IMR-90 (cell line): ENCODE data around the gene ITGA3. TPM values are rescaled to one million over a fixed set of nuclear protein-coding genes. Genes with fewer than 3 reads are reported as not detected.
A peak's percentile ranks its signal among the peaks of the same experiment; 100 is the strongest.

Experiments used
- ATAC-seq: fragments of 200-7000 bp; cut with Tn5 transposase; 2 replicates; pipeline ENCODE4 v1.9.1; 2020; ENCODE audit warnings: low read depth, mild to moderate bottlenecking, moderate library complexity
- BruUV-seq: library from RNA; stranded (reverse); fragments of 400-500 nt; replicated peaks from 2 replicates; lab custom pipeline; 2021; lab: Mats Ljungman, UMichigan
- CTCF ChIA-PET: fragments of 300-600 bp; formaldehyde crosslinking; extraction: SDS; loops from one replicate; lab custom pipeline; 2021; ENCODE audit warnings: antibody characterized with exemption; lab: Yijun Ruan, JAX
- POLR2A ChIA-PET: fragments of 300-600 bp; sonication (Branson Sonifier 250); formaldehyde crosslinking; loops from one replicate; lab custom pipeline; 2022; ENCODE audit warnings: antibody characterized with exemption; ENCODE audit not compliant: unreplicated experiment; lab: Charles Lee
- DNase-seq: peaks from one replicate; pipeline ENCODE4 v3.0.0; 2013
- H2AFZ ChIP-seq: replicated peaks from 2 replicates; pipeline ENCODE3; 2013; ENCODE audit warnings: low read length, mild to moderate bottlenecking; ENCODE audit not compliant: poor library complexity
- H2AK5ac ChIP-seq: 2 replicates; pipeline ENCODE4 v1.6.1; 2013; ENCODE audit warnings: low read depth, low read length, inconsistent platforms
- H2AK9ac ChIP-seq: replicated peaks from 2 replicates; pipeline ENCODE3; 2013; ENCODE audit warnings: mild to moderate bottlenecking, low read depth, low read length, moderate library complexity; ENCODE audit not compliant: poor library complexity
- H2BK120ac ChIP-seq: 2 replicates; pipeline ENCODE4 v1.6.1; 2013; ENCODE audit warnings: low read depth, low read length, inconsistent platforms
- H2BK15ac ChIP-seq: 3 replicates; pipeline ENCODE4 v1.6.1; 2013; ENCODE audit warnings: low read depth, low read length, inconsistent platforms
- H2BK20ac ChIP-seq: 2 replicates; pipeline ENCODE4 v1.6.1; 2013; ENCODE audit warnings: low read depth, mild to moderate bottlenecking, inconsistent platforms, low read length, moderate library complexity
- H2BK5ac ChIP-seq: 2 replicates; pipeline ENCODE4 v1.6.1; 2013; ENCODE audit warnings: mild to moderate bottlenecking, low read depth, low read length, inconsistent platforms; ENCODE audit not compliant: poor library complexity, severe bottlenecking
- H3K14ac ChIP-seq: replicated peaks from 2 replicates; pipeline ENCODE4 v1.6.1; 2013; ENCODE audit warnings: low read depth, low read length, inconsistent platforms
- H3K18ac ChIP-seq: 2 replicates; pipeline ENCODE4 v1.6.1; 2013; ENCODE audit warnings: low read depth, low read length, control low read depth
- H3K23ac ChIP-seq: 2 replicates; pipeline ENCODE4 v1.6.1; 2013; ENCODE audit warnings: low read depth, low read length, inconsistent platforms
- H3K27ac ChIP-seq: 2 replicates; pipeline ENCODE4 v1.5.1; 2013; ENCODE audit warnings: mild to moderate bottlenecking, control low read depth, low read length; ENCODE audit not compliant: insufficient read depth
- H3K27me3 ChIP-seq: 2 replicates; pipeline ENCODE4 v1.6.1; 2013; ENCODE audit warnings: low read length; ENCODE audit not compliant: control insufficient read depth, insufficient read depth
- H3K36me3 ChIP-seq: 2 replicates; pipeline ENCODE4 v1.6.1; 2013; ENCODE audit warnings: low read length, mixed read lengths; ENCODE audit not compliant: control insufficient read depth, insufficient read depth
- H3K4ac ChIP-seq: 2 replicates; pipeline ENCODE4 v1.6.1; 2013; ENCODE audit warnings: low read depth, low read length, inconsistent platforms
- H3K4me1 ChIP-seq: 2 replicates; pipeline ENCODE4 v1.6.1; 2013; ENCODE audit warnings: low read length, mixed read lengths; ENCODE audit not compliant: control insufficient read depth, insufficient read depth
- H3K4me2 ChIP-seq: 2 replicates; pipeline ENCODE4 v1.6.1; 2013; ENCODE audit warnings: low read depth, mild to moderate bottlenecking, control low read depth, low read length, moderate library complexity
- H3K4me3 ChIP-seq: 2 replicates; pipeline ENCODE4 v1.5.1; 2013; ENCODE audit warnings: low read depth, mild to moderate bottlenecking, control low read depth, low read length, moderate library complexity; ENCODE audit not compliant: insufficient read depth
- H3K56ac ChIP-seq: 2 replicates; pipeline ENCODE4 v1.6.1; 2013; ENCODE audit warnings: low read length, inconsistent platforms; ENCODE audit not compliant: insufficient read depth; ENCODE audit errors: extremely low read depth
- H3K79me1 ChIP-seq, 2 experiments: 2 replicates each; pipeline ENCODE4 v1.6.1; 2013; ENCODE audit warnings: low read length in 2 of 2, inconsistent platforms in 1 of 2, low read depth in 1 of 2
- H3K9ac ChIP-seq: 2 replicates; pipeline ENCODE4 v1.6.1; 2013; ENCODE audit warnings: low read depth, low read length, control low read depth
- H3K9me1 ChIP-seq: 2 replicates; pipeline ENCODE4 v1.6.1; 2013; ENCODE audit warnings: low read length, inconsistent platforms; ENCODE audit not compliant: insufficient read depth
- H3K9me3 ChIP-seq: 2 replicates; pipeline ENCODE4 v1.6.1; 2013; ENCODE audit warnings: low read length; ENCODE audit not compliant: control insufficient read depth, insufficient read depth
- H4K20me1 ChIP-seq: 2 replicates; pipeline ENCODE4 v1.6.1; 2013; ENCODE audit warnings: low read length, inconsistent platforms; ENCODE audit not compliant: insufficient read depth
- H4K5ac ChIP-seq: 2 replicates; pipeline ENCODE4 v1.6.1; 2013; ENCODE audit warnings: mild to moderate bottlenecking, low read depth, low read length, control low read depth
- H4K8ac ChIP-seq, 2 experiments: 2 replicates each; pipeline ENCODE4 v1.6.1; 2013; ENCODE audit warnings: low read depth in 2 of 2, low read length in 2 of 2, control low read depth in 1 of 2, inconsistent platforms in 1 of 2
- H4K91ac ChIP-seq: 2 replicates; pipeline ENCODE4 v1.6.1; 2013; ENCODE audit warnings: low read depth, low read length, inconsistent platforms; ENCODE audit not compliant: insufficient read depth
- BHLHE40 ChIP-seq: fragments of 150-350 bp; IDR thresholded peaks from 2 replicates; pipeline ENCODE4 v1.6.1; 2016; ENCODE audit warnings: mild to moderate bottlenecking, low read depth, low read length
- CEBPB ChIP-seq: IDR thresholded peaks from 2 replicates; pipeline ENCODE4 v1.6.1; 2012; ENCODE audit warnings: low read depth, low read length, improper control_type of control experiment
- CHD1 ChIP-seq: IDR thresholded peaks from 2 replicates; pipeline ENCODE4 v1.6.1; 2012; ENCODE audit warnings: low read depth, low read length, improper control_type of control experiment
- FOS ChIP-seq: fragments of 150-350 bp; IDR thresholded peaks from 2 replicates; pipeline ENCODE4 v1.6.1; 2016; ENCODE audit warnings: low read depth, low read length
- MAZ ChIP-seq: IDR thresholded peaks from 2 replicates; pipeline ENCODE4 v1.6.1; 2012; ENCODE audit warnings: low read depth, mild to moderate bottlenecking, low read length, improper control_type of control experiment, moderate library complexity, borderline replicate concordance
- NFE2L2 ChIP-seq: fragments of 150-350 bp; IDR thresholded peaks from 2 replicates; pipeline ENCODE4 v1.6.1; 2016; ENCODE audit warnings: low read depth, mild to moderate bottlenecking, low read length
- POLR2A ChIP-seq: IDR thresholded peaks from 2 replicates; pipeline ENCODE4 v1.6.1; 2012; ENCODE audit warnings: mild to moderate bottlenecking, low read depth, low read length
- RCOR1 ChIP-seq: IDR thresholded peaks from 2 replicates; pipeline ENCODE4 v1.6.1; 2012; ENCODE audit warnings: mild to moderate bottlenecking, low read length, improper control_type of control experiment; ENCODE audit not compliant: insufficient replicate concordance
- RFX5 ChIP-seq: IDR thresholded peaks from 2 replicates; pipeline ENCODE4 v1.8.0; 2012; ENCODE audit warnings: low read depth, mild to moderate bottlenecking, low read length, moderate library complexity
- SMC3 ChIP-seq: fragments of 150-350 bp; IDR thresholded peaks from 2 replicates; pipeline ENCODE4 v1.6.1; 2016; ENCODE audit warnings: low read depth, mild to moderate bottlenecking, antibody characterized with exemption, low read length, moderate library complexity
- USF2 ChIP-seq: fragments of 150-350 bp; IDR thresholded peaks from 2 replicates; pipeline ENCODE4 v1.6.1; 2017; ENCODE audit warnings: mild to moderate bottlenecking, antibody characterized with exemption, low read length, low read depth
- WGBS, 2 experiments: methylation state at CpG; one replicate each; pipeline versions ENCODE4 v1.1.5 to v1.1.7; 2013; ENCODE audit warnings: missing lambda C conversion rate in 2 of 2; ENCODE audit not compliant: insufficient read length in 1 of 2; ENCODE audit errors: extremely low coverage in 2 of 2; 5-methylcytosine and 5-hydroxymethylcytosine counted together
- dilution Hi-C: fragments of 300-500 bp; cut with HindIII; formaldehyde crosslinking; loops from one replicate; pipeline ENCODE4 v1.14.3; 2018; ENCODE audit warnings: low sequenced_read_pairs; ENCODE audit not compliant: unreplicated experiment
- in situ Hi-C: fragments of 300-500 bp; cut with MboI; formaldehyde crosslinking; loops from 3 replicates; pipeline ENCODE4 v1.14.3; 2019; ENCODE audit warnings: low sequenced_read_pairs, inconsistent platforms, mixed read lengths
- intact Hi-C: fragments of 100-400 bp; cut with micrococcal nuclease; formaldehyde crosslinking; loops from 2 replicates; pipeline ENCODE4 v1.10.0; 2022
- polyA plus RNA-seq, 3 experiments: library from polyadenylated mRNA; depleted of rRNA; stranded (reverse); fragments of >200 nt; gene quantifications; 2 replicates each; pipeline ENCODE4 v1.2.3, GENCODE V29; 2012; ENCODE audit warnings: low replicate concordance in 1 of 3
- total RNA-seq: library from RNA; depleted of rRNA; stranded (reverse); fragments of >200 nt; gene quantifications from 2 replicates; pipeline ENCODE4 v1.2.3, GENCODE V29; 2012
- TF ChIP-seq, protein P1 (sequence below): fragments of 150-350 bp; IDR thresholded peaks from 2 replicates; pipeline ENCODE4 v1.6.1; 2016; ENCODE audit warnings: low read depth, mild to moderate bottlenecking, low read length, moderate library complexity, borderline replicate concordance
- TF ChIP-seq, protein P2 (sequence below): conservative IDR thresholded peaks from 2 replicates; pipeline ENCODE4 v1.5.1; 2012; ENCODE audit warnings: mild to moderate bottlenecking, low read depth, low read length, improper control_type of control experiment

The ITGA3 gene
- total and polyA plus RNA-seq, 2 of the 4 experiments (the other 2 are of a cell fraction), result 78.0 to 202 TPM

DNA sequence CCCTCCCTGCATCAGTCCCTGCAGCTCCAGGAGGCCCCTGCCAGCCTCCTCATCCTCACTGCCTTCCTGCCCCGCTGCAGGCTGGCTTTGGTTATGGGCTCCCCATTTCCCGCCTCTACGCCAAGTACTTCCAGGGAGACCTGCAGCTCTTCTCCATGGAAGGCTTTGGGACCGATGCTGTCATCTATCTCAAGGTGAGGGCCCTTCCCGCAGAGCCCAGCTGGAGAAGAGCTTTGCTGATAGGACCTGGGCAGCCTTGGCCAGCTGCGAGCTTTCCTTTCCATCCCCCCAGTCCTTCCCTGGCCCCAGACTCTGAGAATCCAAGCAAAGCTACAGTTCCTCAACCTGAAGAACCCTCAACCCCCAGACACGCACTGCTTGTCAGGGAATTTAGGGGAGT is 53.3 kb downstream of the ITGA3 start:
- no peak overlapping the region for H2AK5ac ChIP-seq
- H3K27me3 ChIP-seq, result no peaks in the 10 kb centered on the region
- H4K20me1 ChIP-seq, result no peaks in the 10 kb centered on the region
- H3K79me1 ChIP-seq, result no peaks in the 10 kb centered on the region
- peaks cover 35% of the 10 kb centered on the region; the same call in 1 of the 2 replicates for H3K36me3 ChIP-seq
- ChIA-PET POLR2A (no interaction called here), CTCF (interaction anchor here (2.1 kb wide), 1 partner anchor 15 kb away, joined by 7 read pairs; no protein-coding TSS in a partner anchor)
- peak overlapping the region; percentile 6 for H2AK9ac ChIP-seq
- in situ Hi-C loops, result no loop called here
- no peak overlapping the region for H3K23ac ChIP-seq
- no peak for ATAC-seq
- no peak overlapping the region for H3K14ac ChIP-seq
- H3K56ac ChIP-seq, result no peak overlapping the region
- dilution Hi-C loops, result no loop called here
- H3K9ac ChIP-seq, result no peak overlapping the region
- no peak overlapping the region for H4K5ac ChIP-seq
- H3K9me3 ChIP-seq, result no peaks in the 10 kb centered on the region
- no peak overlapping the region for H3K4me2 ChIP-seq
- no peak overlapping the region for H3K27ac ChIP-seq
- H3K18ac ChIP-seq, result no peak overlapping the region
- no peak for TF ChIP-seq FOS
- TF ChIP-seq CHD1, result no peak
- no peak for TF ChIP-seq CEBPB
- TF ChIP-seq, protein P1, sequence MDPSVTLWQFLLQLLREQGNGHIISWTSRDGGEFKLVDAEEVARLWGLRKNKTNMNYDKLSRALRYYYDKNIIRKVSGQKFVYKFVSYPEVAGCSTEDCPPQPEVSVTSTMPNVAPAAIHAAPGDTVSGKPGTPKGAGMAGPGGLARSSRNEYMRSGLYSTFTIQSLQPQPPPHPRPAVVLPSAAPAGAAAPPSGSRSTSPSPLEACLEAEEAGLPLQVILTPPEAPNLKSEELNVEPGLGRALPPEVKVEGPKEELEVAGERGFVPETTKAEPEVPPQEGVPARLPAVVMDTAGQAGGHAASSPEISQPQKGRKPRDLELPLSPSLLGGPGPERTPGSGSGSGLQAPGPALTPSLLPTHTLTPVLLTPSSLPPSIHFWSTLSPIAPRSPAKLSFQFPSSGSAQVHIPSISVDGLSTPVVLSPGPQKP, result no peak
- no peak for TF ChIP-seq MAZ
- TF ChIP-seq NFE2L2, result no peak
- TF ChIP-seq, protein P2, sequence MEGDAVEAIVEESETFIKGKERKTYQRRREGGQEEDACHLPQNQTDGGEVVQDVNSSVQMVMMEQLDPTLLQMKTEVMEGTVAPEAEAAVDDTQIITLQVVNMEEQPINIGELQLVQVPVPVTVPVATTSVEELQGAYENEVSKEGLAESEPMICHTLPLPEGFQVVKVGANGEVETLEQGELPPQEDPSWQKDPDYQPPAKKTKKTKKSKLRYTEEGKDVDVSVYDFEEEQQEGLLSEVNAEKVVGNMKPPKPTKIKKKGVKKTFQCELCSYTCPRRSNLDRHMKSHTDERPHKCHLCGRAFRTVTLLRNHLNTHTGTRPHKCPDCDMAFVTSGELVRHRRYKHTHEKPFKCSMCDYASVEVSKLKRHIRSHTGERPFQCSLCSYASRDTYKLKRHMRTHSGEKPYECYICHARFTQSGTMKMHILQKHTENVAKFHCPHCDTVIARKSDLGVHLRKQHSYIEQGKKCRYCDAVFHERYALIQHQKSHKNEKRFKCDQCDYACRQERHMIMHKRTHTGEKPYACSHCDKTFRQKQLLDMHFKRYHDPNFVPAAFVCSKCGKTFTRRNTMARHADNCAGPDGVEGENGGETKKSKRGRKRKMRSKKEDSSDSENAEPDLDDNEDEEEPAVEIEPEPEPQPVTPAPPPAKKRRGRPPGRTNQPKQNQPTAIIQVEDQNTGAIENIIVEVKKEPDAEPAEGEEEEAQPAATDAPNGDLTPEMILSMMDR, result no peak
- TF ChIP-seq RCOR1, result no peak
- TF ChIP-seq SMC3, result no peak
- no peak for TF ChIP-seq POLR2A
- no peak for TF ChIP-seq USF2
- TF ChIP-seq BHLHE40, result no peak
- no peak for TF ChIP-seq RFX5
- no peak overlapping the region for H2AFZ ChIP-seq
- H4K91ac ChIP-seq, result no peak overlapping the region
- H3K9me1 ChIP-seq, result peaks cover 6% of the 10 kb centered on the region
- no peak overlapping the region for H2BK20ac ChIP-seq
- intact Hi-C loops, result no loop called here
- H3K4me3 ChIP-seq, result no peak overlapping the region
- H3K4ac ChIP-seq, result no peak overlapping the region
- DNase-seq, result no peak
- no peak overlapping the region for H2BK15ac ChIP-seq
- no peak overlapping the region for H2BK120ac ChIP-seq
- BruUV-seq, result no TSS peak
- peaks cover 3% of the 10 kb centered on the region for H3K4me1 ChIP-seq
- 80% methylated on average over 1 of the region's 7 CpGs; no CpG with 5 or more reads in 1 of the 2 experiments for WGBS, 2 experiments
- no peak overlapping the region for H4K8ac ChIP-seq
- no peak overlapping the region for H2BK5ac ChIP-seq
